ELR (cell line): ENCODE data around the gene CCDC7.
"Not testable (repeated sequence)": the region's sequence is repeated elsewhere in the genome, so short reads cannot be mapped to it uniquely, and the experiment has no call there.

Experiments used
- DNase-seq: peaks from one replicate; pipeline ENCODE4 v3.0.0-alpha.2; 2015; ENCODE audit warnings: low read depth

The CCDC7 gene

GRCh38 chr10:32454148-32454547 is 8.2 kb downstream of the CCDC7 start:
- DNase-seq, result no peak

- DNase-seq, result no peak
Observed at GRCh38 chr10:32459051-32459698, 13.2 kb downstream of the CCDC7 start.

GRCh38 chr10:32461203-32461602 is 15.3 kb downstream of the CCDC7 start:
- DNase-seq, result no peak

GRCh38 chr10:32471232-32471631 is 25.3 kb downstream of the CCDC7 start:
- no peak for DNase-seq

- DNase-seq, result no peak
Observed at GRCh38 chr10:32477499-32477898, 31.6 kb downstream of the CCDC7 start.

- no peak for DNase-seq
Observed at GRCh38 chr10:32481606-32482005, 35.7 kb downstream of the CCDC7 start.

- not testable (repeated sequence) for DNase-seq
Observed at GRCh38 chr10:32483019-32483502, 37.1 kb downstream of the CCDC7 start.

GRCh38 chr10:32488038-32488437 is 42.1 kb downstream of the CCDC7 start:
- DNase-seq, result not testable (repeated sequence)

GRCh38 chr10:32489158-32489557 is 43.2 kb downstream of the CCDC7 start:
- DNase-seq, result no peak

GRCh38 chr10:32489901-32490300 is 44.0 kb downstream of the CCDC7 start:
- DNase-seq, result no peak

- DNase-seq, result not testable (repeated sequence)
Observed at GRCh38 chr10:32494562-32494961, 48.6 kb downstream of the CCDC7 start.

GRCh38 chr10:32500136-32500535 is 54.2 kb downstream of the CCDC7 start:
- DNase-seq, result not testable (repeated sequence)

GRCh38 chr10:32501906-32502305 is 56.0 kb downstream of the CCDC7 start:
- DNase-seq, result no peak

GRCh38 chr10:32505762-32506420 is 60.0 kb downstream of the CCDC7 start:
- not testable (repeated sequence) for DNase-seq

- DNase-seq, result no peak
Observed at GRCh38 chr10:32511599-32511998, 65.7 kb downstream of the CCDC7 start.

GRCh38 chr10:32516567-32517495 is 70.9 kb downstream of the CCDC7 start:
- DNase-seq, result no peak

- DNase-seq, result no peak
Observed at GRCh38 chr10:32530231-32530630, 84.3 kb downstream of the CCDC7 start.

- no peak for DNase-seq
Observed at GRCh38 chr10:32538256-32538655, 92.3 kb downstream of the CCDC7 start.

GRCh38 chr10:32540691-32541470 is 94.9 kb downstream of the CCDC7 start:
- DNase-seq, result no peak

- no peak for DNase-seq
Observed at GRCh38 chr10:32548208-32548607, 102.3 kb downstream of the CCDC7 start.

GRCh38 chr10:32556783-32557395 is 110.9 kb downstream of the CCDC7 start:
- no peak for DNase-seq
